Natural killer cell (primary cell): ENCODE measurements around the gene AGK. TPM values are rescaled to one million over a fixed set of nuclear protein-coding genes. Genes with fewer than 3 reads are reported as not detected.

Source experiments
- ATAC-seq, 3 donors: fragments of 150-1000 bp in 2 of 3; fragments of 200-7000 bp in 1 of 3; cut with Tn5 transposase; 1 replicate in 1 of 3; 2 replicates in 2 of 3; pipeline ENCODE4 v1.10.0; 2021; ENCODE audit warnings: mild to moderate bottlenecking in 2 of 3, moderate library complexity in 2 of 3
- DNase-seq, 2 donors: peaks; one replicate each; pipeline versions ENCODE4 v3.0.0 to v3.0.0-alpha.2; 2013 to 2021; ENCODE audit warnings: mixed read lengths in 1 of 2
- H3K27ac ChIP-seq: one replicate; pipeline ENCODE4 v1.5.1; 2013; ENCODE audit warnings: mild to moderate bottlenecking, low read length
- H3K27me3 ChIP-seq: one replicate; pipeline ENCODE4 v1.6.1; 2013; ENCODE audit warnings: low read length; ENCODE audit not compliant: control insufficient read depth, insufficient read depth
- H3K36me3 ChIP-seq: one replicate; pipeline ENCODE4 v1.6.1; 2013; ENCODE audit warnings: low read length; ENCODE audit not compliant: control insufficient read depth, insufficient read depth
- H3K4me1 ChIP-seq: one replicate; pipeline ENCODE4 v1.6.1; 2013; ENCODE audit warnings: low read length; ENCODE audit not compliant: control insufficient read depth, insufficient read depth
- H3K4me3 ChIP-seq: one replicate; pipeline ENCODE4 v1.5.1; 2013; ENCODE audit warnings: low read length
- H3K9me3 ChIP-seq: one replicate; pipeline ENCODE4 v1.6.1; 2013; ENCODE audit warnings: low read length; ENCODE audit not compliant: control insufficient read depth, insufficient read depth
- H3K27ac Mint-ChIP-seq, 2 donors: one replicate each; pipeline ENCODE4 v1.8.0; 2022; ENCODE audit warnings: mild to moderate bottlenecking in 2 of 2, mixed read lengths in 2 of 2, moderate library complexity in 1 of 2
- H3K27me3 Mint-ChIP-seq, 2 donors: one replicate each; pipeline ENCODE4 v1.8.0; 2022; ENCODE audit warnings: low read depth in 2 of 2, mixed read lengths in 2 of 2
- H3K36me3 Mint-ChIP-seq: one replicate; pipeline ENCODE4 v1.8.0; 2022; ENCODE audit warnings: mixed read lengths
- H3K4me1 Mint-ChIP-seq, 2 donors: one replicate each; pipeline ENCODE4 v1.8.0; 2022; ENCODE audit warnings: mixed read lengths in 2 of 2
- H3K4me3 Mint-ChIP-seq: one replicate; pipeline ENCODE4 v1.8.0; 2022; ENCODE audit warnings: mild to moderate bottlenecking, moderate library complexity, mixed read lengths
- H3K9me3 Mint-ChIP-seq, 2 donors: one replicate each; pipeline ENCODE4 v1.8.0; 2022; ENCODE audit warnings: mixed read lengths in 2 of 2
- CTCF ChIP-seq: fragments of 200-600 bp; IDR thresholded peaks from one replicate; pipeline ENCODE4 v1.8.0; 2022; ENCODE audit warnings: antibody characterized with exemption
- WGBS: methylation state at CpG from one replicate; pipeline ENCODE4 v1.1.7; 2013; ENCODE audit warnings: missing lambda C conversion rate; ENCODE audit not compliant: insufficient coverage; 5-methylcytosine and 5-hydroxymethylcytosine counted together
- intact Hi-C: fragments of 100-400 bp; cut with micrococcal nuclease; formaldehyde crosslinking; loops from one replicate; pipeline ENCODE4 v1.14.2; 2022
- total RNA-seq, 4 donors: library from RNA; stranded (reverse); fragments of 120-200 nt in 1 of 4; gene quantifications; one replicate each; pipeline versions ENCODE4 v1.2.3 to v1.2.4, GENCODE V29; 2013 to 2022

The AGK gene
- total RNA-seq, 3 donors from 2014 or later (not counting 1 experiment from before 2014, with no cell fraction given), result 70.0 to 106 (median 99.0) TPM

- peaks cover 6% of the 10 kb centered on the region for H3K36me3 Mint-ChIP-seq
- no peak for TF ChIP-seq CTCF
- H3K27me3 Mint-ChIP-seq, result no peaks in the 10 kb centered on the region
- H3K9me3 Mint-ChIP-seq, result no peaks in the 10 kb centered on the region
- intact Hi-C loops, result no loop called here
- ATAC-seq (no peak), DNase-seq (no peak)
- Histone ChIP-seq H3K4me3 (no peak overlapping the region), H3K27me3 (no peaks in the 10 kb centered on the region), H3K27ac (no peak overlapping the region), H3K36me3 (peaks cover 47% of the 10 kb centered on the region), H3K9me3 (no peaks in the 10 kb centered on the region), H3K4me1 (no peaks in the 10 kb centered on the region)
- H3K4me3 Mint-ChIP-seq, result no peak overlapping the region
- no peak overlapping the region for H3K27ac Mint-ChIP-seq
- 97% methylated on average over 4 of the region's 4 CpGs for WGBS
- peaks cover 6% of the 10 kb centered on the region in 2 donors for H3K4me1 Mint-ChIP-seq
Observed at GRCh38 chr7:141630621-141631020, 79.4 kb downstream of the AGK start.

GRCh38 chr7:141631525-141631924, 80.3 kb downstream of the AGK start:
- H3K4me3 Mint-ChIP-seq, result no peak overlapping the region
- intact Hi-C loops, result no loop called here
- DNase-seq, result no peak
- H3K27me3 Mint-ChIP-seq, result no peaks in the 10 kb centered on the region
- Histone ChIP-seq H3K4me1 (no peaks in the 10 kb centered on the region), H3K27me3 (no peaks in the 10 kb centered on the region), H3K36me3 (peaks cover 48% of the 10 kb centered on the region), H3K27ac (no peak overlapping the region), H3K9me3 (no peaks in the 10 kb centered on the region), H3K4me3 (no peak overlapping the region)
- ATAC-seq, result no peak
- H3K4me1 Mint-ChIP-seq, result peaks cover 6% of the 10 kb centered on the region in 2 donors
- TF ChIP-seq CTCF, result no peak
- H3K27ac Mint-ChIP-seq, result no peak overlapping the region
- no peaks in the 10 kb centered on the region for H3K9me3 Mint-ChIP-seq
- peaks cover 6% of the 10 kb centered on the region for H3K36me3 Mint-ChIP-seq
- WGBS, result 100% methylated on average over 2 of the region's 2 CpGs

GRCh38 chr7:141634065-141634464, 82.9 kb downstream of the AGK start:
- 96% methylated on average over 5 of the region's 5 CpGs for whole genome bisulfite sequencing
- DNase-seq, result no peak
- peaks cover 5 to 11% of the 10 kb centered on the region in 2 donors for H3K4me1 Mint-ChIP-seq
- H3K27ac Mint-ChIP-seq, result no peak overlapping the region
- H3K9me3 ChIP-seq, result no peaks in the 10 kb centered on the region
- H3K36me3 Mint-ChIP-seq, result peaks cover 12% of the 10 kb centered on the region
- TF ChIP-seq CTCF, result no peak
- H3K27ac ChIP-seq, result no peak overlapping the region
- H3K4me3 ChIP-seq, result no peak overlapping the region
- no peak for ATAC-seq
- no peaks in the 10 kb centered on the region for H3K4me1 ChIP-seq
- no peaks in the 10 kb centered on the region for H3K27me3 ChIP-seq
- H3K27me3 Mint-ChIP-seq, result no peaks in the 10 kb centered on the region
- intact Hi-C loops, result no loop called here
- no peaks in the 10 kb centered on the region for H3K9me3 Mint-ChIP-seq
- no peak overlapping the region for H3K4me3 Mint-ChIP-seq
- peaks cover 44% of the 10 kb centered on the region for H3K36me3 ChIP-seq

- Mint-ChIP-seq H3K4me3 (no peak overlapping the region), H3K27me3 (no peaks in the 10 kb centered on the region), H3K9me3 (no peaks in the 10 kb centered on the region), H3K36me3 (peaks cover 19% of the 10 kb centered on the region), H3K27ac (no peak overlapping the region), H3K4me1 (peaks cover 6 to 28% of the 10 kb centered on the region in 2 donors)
- H3K36me3 ChIP-seq, result peaks cover 59% of the 10 kb centered on the region
- H3K27ac ChIP-seq, result no peak overlapping the region
- H3K4me1 ChIP-seq, result no peaks in the 10 kb centered on the region
- H3K9me3 ChIP-seq, result no peaks in the 10 kb centered on the region
- no peak for TF ChIP-seq CTCF
- no peak overlapping the region for H3K4me3 ChIP-seq
- intact Hi-C loops, result no loop called here
- no CpG with 5 or more reads among the region's 3 CpGs for WGBS
- DNase-seq, result no peak
- no peaks in the 10 kb centered on the region for H3K27me3 ChIP-seq
- ATAC-seq, result no peak
Observed at GRCh38 chr7:141636053-141636452, 84.8 kb downstream of the AGK start.
